KMS-11 (cell line): ENCODE data around the gene RSPH6A.

Experiments used
- H2AFZ ChIP-seq: fragments of 200-600 bp; sonication (generic); 2 replicates; pipeline ENCODE4 v1.6.1; 2016; ENCODE audit warnings: antibody characterized with exemption, mixed run types, low read depth
- H3K27ac ChIP-seq: fragments of 200-600 bp; sonication (generic); 2 replicates; pipeline ENCODE4 v1.6.1; 2016; ENCODE audit warnings: mild to moderate bottlenecking, mixed run types
- H3K27me3 ChIP-seq: fragments of 200-600 bp; sonication (generic); 2 replicates; pipeline ENCODE4 v1.6.1; 2017; ENCODE audit warnings: mild to moderate bottlenecking, low read depth, mixed run types, moderate library complexity; ENCODE audit not compliant: insufficient read depth
- H3K36me3 ChIP-seq: fragments of 200-600 bp; sonication (generic); 2 replicates; pipeline ENCODE4 v1.6.1; 2017; ENCODE audit warnings: mild to moderate bottlenecking, mixed run types; ENCODE audit not compliant: insufficient read depth
- H3K4me1 ChIP-seq: fragments of 200-600 bp; sonication (generic); 2 replicates; pipeline ENCODE4 v1.6.1; 2016; ENCODE audit warnings: mild to moderate bottlenecking, low read depth, mixed run types; ENCODE audit not compliant: poor library complexity, severe bottlenecking
- H3K4me2 ChIP-seq: fragments of 200-600 bp; sonication (generic); 2 replicates; pipeline ENCODE4 v1.7.0; 2016; ENCODE audit warnings: mild to moderate bottlenecking, mixed run types
- H3K4me3 ChIP-seq: fragments of 200-600 bp; sonication (generic); IDR thresholded peaks from 2 replicates; pipeline ENCODE4 v1.6.1; 2017; ENCODE audit warnings: low read depth, low read length, mixed read lengths; ENCODE audit not compliant: insufficient read depth
- H3K79me2 ChIP-seq: fragments of 200-600 bp; sonication (generic); 2 replicates; pipeline ENCODE4 v1.6.1; 2016; ENCODE audit warnings: low read depth, mixed run types; ENCODE audit not compliant: insufficient read depth
- H3K9ac ChIP-seq: fragments of 200-600 bp; sonication (generic); 2 replicates; pipeline ENCODE4 v1.6.1; 2016; ENCODE audit warnings: mild to moderate bottlenecking, mixed run types
- H4K20me1 ChIP-seq: fragments of 200-600 bp; sonication (generic); 2 replicates; pipeline ENCODE4 v1.6.1; 2016; ENCODE audit warnings: mild to moderate bottlenecking, mixed run types; ENCODE audit not compliant: insufficient read depth
- CTCF ChIP-seq: fragments of 200-600 bp; sonication (generic); conservative IDR thresholded peaks from 2 replicates; pipeline ENCODE4 v1.6.1; 2017; ENCODE audit warnings: low read depth, mild to moderate bottlenecking, antibody characterized with exemption, low read length, moderate library complexity, mixed read lengths

The RSPH6A gene

GRCh38 chr19:45827459-45828093, 12.5 kb upstream of the RSPH6A start:
- Histone ChIP-seq H3K36me3 (0 out of 2 replicates have a peak, but pooled peaks cover 6% of the 10 kb centered on the region), H2AFZ (no peak overlapping the region), H3K79me2 (no peaks in the 10 kb centered on the region), H3K4me2 (peak overlapping the region; percentile 9; the same call in 1 of the 2 replicates), H3K27ac (no peak overlapping the region; the same call in 1 of the 2 replicates), H3K4me1 (peaks cover 48% of the 10 kb centered on the region), H3K9ac (no peak overlapping the region), H3K27me3 (no peaks in the 10 kb centered on the region), H4K20me1 (no peaks in the 10 kb centered on the region), H3K4me3 (no peak overlapping the region)
- no peak for TF ChIP-seq CTCF

- TF ChIP-seq CTCF, result no peak
- Histone ChIP-seq H3K27me3 (no peaks in the 10 kb centered on the region), H3K9ac (no peak overlapping the region), H3K79me2 (no peaks in the 10 kb centered on the region), H3K27ac (no peak overlapping the region; the same call in 1 of the 2 replicates), H3K4me2 (no peak overlapping the region; the same call in 1 of the 2 replicates), H2AFZ (no peak overlapping the region), H3K4me3 (no peak overlapping the region), H4K20me1 (no peaks in the 10 kb centered on the region), H3K36me3 (0 out of 2 replicates have a peak, but pooled peaks cover under 1% of the 10 kb centered on the region), H3K4me1 (peaks cover 48% of the 10 kb centered on the region)
Observed at GRCh38 chr19:45826934-45827333, 11.8 kb upstream of the RSPH6A start.

- no peaks in the 10 kb centered on the region for H4K20me1 ChIP-seq
- no peaks in the 10 kb centered on the region for H3K79me2 ChIP-seq
- no peak for TF ChIP-seq CTCF
- H3K4me2 ChIP-seq, result no peak overlapping the region
- no peak overlapping the region for H3K9ac ChIP-seq
- H3K36me3 ChIP-seq, result no peaks in the 10 kb centered on the region
- no peaks in the 10 kb centered on the region for H3K27me3 ChIP-seq
- H3K4me1 ChIP-seq, result peaks cover 48% of the 10 kb centered on the region
- H3K27ac ChIP-seq, result no peak overlapping the region
- H2AFZ ChIP-seq, result no peak overlapping the region
- no peak overlapping the region for H3K4me3 ChIP-seq
Observed at GRCh38 chr19:45825917-45826893, 11.1 kb upstream of the RSPH6A start.

GRCh38 chr19:45825263-45825605, 10.1 kb upstream of the RSPH6A start:
- H3K4me1 ChIP-seq, result peaks cover 48% of the 10 kb centered on the region
- H3K4me3 ChIP-seq, result no peak overlapping the region
- H3K27me3 ChIP-seq, result no peaks in the 10 kb centered on the region
- no peaks in the 10 kb centered on the region for H4K20me1 ChIP-seq
- TF ChIP-seq CTCF, result no peak
- no peak overlapping the region for H3K9ac ChIP-seq
- no peak overlapping the region for H3K27ac ChIP-seq
- peak overlapping the region; percentile 14; the same call in 1 of the 2 replicates for H3K4me2 ChIP-seq
- no peak overlapping the region for H2AFZ ChIP-seq
- H3K79me2 ChIP-seq, result no peaks in the 10 kb centered on the region
- no peaks in the 10 kb centered on the region for H3K36me3 ChIP-seq
